HG03432 (cell line): ENCODE results near the gene DNALI1.
"Not testable (repeated sequence)": the region's sequence is repeated elsewhere in the genome, so short reads cannot be mapped to it uniquely, and the experiment has no call there.

Source experiments
- ATAC-seq: cut with Tn5 transposase; IDR thresholded peaks from one replicate; pipeline ENCODE4 v1.9.1; 2021; ENCODE audit warnings: mild to moderate bottlenecking, moderate library complexity; ENCODE audit not compliant: unreplicated experiment

DNALI1 gene

GRCh38 chr1:37556712-37557196 is at the start of gene DNALI1:
Gene DNALI1 (plus strand): TSS chr1:37556940. CDS start chr1:37556995, 55 bp downstream.
- ATAC-seq, result no peak

- ATAC-seq, result no peak
Observed at GRCh38 chr1:37509181-37509580, 47.6 kb upstream of the DNALI1 start.

- ATAC-seq, result peak; percentile 23
Observed at GRCh38 chr1:37513795-37514349, 42.9 kb upstream of the DNALI1 start.

- ATAC-seq, result peak; percentile 89
Observed at GRCh38 chr1:37514350-37515184, 42.2 kb upstream of the DNALI1 start, which contains the start of gene MEAF6. Gene MEAF6 (minus strand): TSS chr1:37514766. CDS start chr1:37514746, 20 bp downstream.

- ATAC-seq, result no peak
Observed at GRCh38 chr1:37515185-37516034, 41.3 kb upstream of the DNALI1 start.

GRCh38 chr1:37517569-37517968 is 39.2 kb upstream of the DNALI1 start:
- no peak for ATAC-seq

GRCh38 chr1:37518241-37518640 is 38.5 kb upstream of the DNALI1 start:
- not testable (repeated sequence) for ATAC-seq

- ATAC-seq, result not testable (repeated sequence)
Observed at GRCh38 chr1:37518929-37519328, 37.8 kb upstream of the DNALI1 start.

GRCh38 chr1:37519613-37520012 is 37.1 kb upstream of the DNALI1 start:
- ATAC-seq, result no peak

GRCh38 chr1:37529888-37530287 is 26.9 kb upstream of the DNALI1 start:
- not testable (repeated sequence) for ATAC-seq

- ATAC-seq, result not testable (repeated sequence)
Observed at GRCh38 chr1:37532418-37533156, 24.2 kb upstream of the DNALI1 start.

- ATAC-seq, result no peak
Observed at GRCh38 chr1:37533317-37534093, 23.2 kb upstream of the DNALI1 start.

GRCh38 chr1:37537378-37537777 is 19.4 kb upstream of the DNALI1 start:
- ATAC-seq, result no peak

GRCh38 chr1:37539154-37539553 is 17.6 kb upstream of the DNALI1 start:
- ATAC-seq, result not testable (repeated sequence)

GRCh38 chr1:37540036-37540785 is 16.5 kb upstream of the DNALI1 start:
- ATAC-seq, result no peak

GRCh38 chr1:37544530-37544929 is 12.2 kb upstream of the DNALI1 start:
- ATAC-seq, result no peak

- no peak for ATAC-seq
Observed at GRCh38 chr1:37545019-37545418, 11.7 kb upstream of the DNALI1 start.

GRCh38 chr1:37549341-37549740 is 7.4 kb upstream of the DNALI1 start:
- ATAC-seq, result no peak

GRCh38 chr1:37553598-37553926 is 3.2 kb upstream of the DNALI1 start:
- no peak for ATAC-seq
